ENCODE results near the gene TOX4. TPM values are rescaled to one million over a fixed set of nuclear protein-coding genes. Genes with fewer than 3 reads are reported as not detected.

The TOX4 gene
- total and polyA plus RNA-seq, 2 of the 8 experiments (the other 6 are each of a cell fraction or from before 2014, with no cell fraction given): 51.5 to 58.3 TPM

GRCh38 chr14:21455912-21456667, 20.9 kb upstream of the TOX4 start, which contains the start of gene CHD8 (continued):
- TF ChIP-seq TCF12 (IDR thresholded peaks at IDR 0.05; ENCODE audit: low read depth, low read length) (no peak), CEBPB (IDR thresholded peaks at IDR 0.05; ENCODE audit: low read depth, low read length) (no peak), JUN (IDR thresholded peaks at IDR 0.05; ENCODE audit: low read depth, low read length) (no peak), USF2 (IDR thresholded peaks at IDR 0.05; ENCODE audit: low read length) (no peak), KDM5A (IDR thresholded peaks at IDR 0.05; ENCODE audit: low read length) (no peak), EZH2 (IDR thresholded peaks at IDR 0.05; ENCODE audit: low read depth, low read length, severe bottlenecking) (no peak), ZNF274 (IDR thresholded peaks at IDR 0.05; ENCODE audit: borderline replicate concordance, extremely low read depth, low read length) (no peak), CBX8 (IDR thresholded peaks at IDR 0.05; ENCODE audit: borderline replicate concordance, low read depth, low read length) (no peak), BACH1 (IDR thresholded peaks at IDR 0.05; ENCODE audit: low read length) (no peak), RFX5 (IDR thresholded peaks at IDR 0.05; ENCODE audit: borderline replicate concordance, low read depth, low read length) (no peak), ASH2L (IDR thresholded peaks at IDR 0.05; ENCODE audit: low read length) (peak; percentile 71), BCL11A (IDR thresholded peaks at IDR 0.05; ENCODE audit: low read depth in 2 of 2, low read length in 2 of 2) (no peak), TBP (IDR thresholded peaks at IDR 0.05; ENCODE audit: low read depth, low read length) (peak; percentile 77), SP2 (IDR thresholded peaks at IDR 0.05; ENCODE audit: low read length) (no peak), POLR2AphosphoS5 (IDR thresholded peaks at IDR 0.05; ENCODE audit: low read depth, low read length) (peak; percentile 95), CTBP2 (IDR thresholded peaks at IDR 0.05; ENCODE audit: borderline replicate concordance, insufficient read depth, insufficient read length, low read length) (no peak), SIN3A (conservative IDR thresholded peaks at IDR 0.05 in 1 of 2, IDR thresholded peaks at IDR 0.05 in 1 of 2; ENCODE audit: low read depth in 1 of 2, low read length in 2 of 2) (peak in 1 of 2 experiments; percentile 64; a peak in 2 of 4 replicates), CBX5 (IDR thresholded peaks at IDR 0.05; ENCODE audit: low read depth, low read length) (no peak), SP1 (IDR thresholded peaks at IDR 0.05; ENCODE audit: low read depth, low read length) (peak; percentile 90; the same call in 1 of the 2 replicates), HDAC6 (IDR thresholded peaks at IDR 0.05; ENCODE audit: low read depth, low read length) (no peak), PHF8 (conservative IDR thresholded peaks at IDR 0.05; ENCODE audit: low read depth, low read length) (peak; percentile 78)
- TF ChIP-seq, protein P1, sequence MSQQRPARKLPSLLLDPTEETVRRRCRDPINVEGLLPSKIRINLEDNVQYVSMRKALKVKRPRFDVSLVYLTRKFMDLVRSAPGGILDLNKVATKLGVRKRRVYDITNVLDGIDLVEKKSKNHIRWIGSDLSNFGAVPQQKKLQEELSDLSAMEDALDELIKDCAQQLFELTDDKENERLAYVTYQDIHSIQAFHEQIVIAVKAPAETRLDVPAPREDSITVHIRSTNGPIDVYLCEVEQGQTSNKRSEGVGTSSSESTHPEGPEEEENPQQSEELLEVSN (IDR thresholded peaks at IDR 0.05): no peak
- TF ChIP-seq, protein P2, sequence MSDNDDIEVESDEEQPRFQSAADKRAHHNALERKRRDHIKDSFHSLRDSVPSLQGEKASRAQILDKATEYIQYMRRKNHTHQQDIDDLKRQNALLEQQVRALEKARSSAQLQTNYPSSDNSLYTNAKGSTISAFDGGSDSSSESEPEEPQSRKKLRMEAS (IDR thresholded peaks at IDR 0.05): peak; percentile 66
